ENCODE measurements around the gene TBC1D9.

TBC1D9 gene

DNA sequence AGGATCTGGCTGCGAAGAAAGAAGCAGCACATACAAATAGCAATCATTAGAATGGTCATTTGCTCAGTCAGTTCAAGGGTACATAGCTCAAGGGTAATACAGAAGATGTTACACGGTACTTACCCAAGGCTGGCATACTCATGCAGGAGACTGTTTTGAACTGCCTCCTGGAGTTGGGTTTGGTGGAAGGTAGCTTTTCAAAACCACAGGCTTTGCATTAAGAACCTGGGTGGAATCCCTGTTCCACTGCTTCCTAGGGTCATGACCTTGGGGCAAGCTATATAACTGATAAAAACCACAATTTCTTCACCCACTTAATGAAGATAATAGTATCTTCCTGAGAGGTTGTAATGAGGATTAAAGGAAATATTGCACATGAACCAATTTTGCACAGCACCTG is 36.5 kb downstream of the TBC1D9 start:
- no peak for DNase-seq

DNA sequence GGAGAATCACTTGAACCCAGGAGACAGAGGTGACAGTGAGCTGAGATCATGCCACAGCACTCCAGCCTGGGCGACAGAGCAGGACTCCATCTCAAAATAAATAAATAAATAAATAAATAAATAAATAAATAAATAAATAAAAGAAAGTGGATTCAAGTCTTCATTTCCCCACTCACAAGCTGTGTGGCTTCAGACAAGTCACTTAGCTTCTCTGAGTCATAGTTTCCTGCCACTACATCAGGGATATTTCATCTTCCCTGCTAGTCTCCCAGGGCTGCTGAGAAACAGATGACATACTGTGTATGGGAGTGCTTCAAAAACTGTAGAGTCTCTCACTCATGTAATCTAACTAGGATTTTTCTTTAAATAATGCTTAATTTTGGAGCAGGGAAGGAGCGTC is 37.2 kb downstream of the TBC1D9 start:
- no peak for DNase-seq

DNA sequence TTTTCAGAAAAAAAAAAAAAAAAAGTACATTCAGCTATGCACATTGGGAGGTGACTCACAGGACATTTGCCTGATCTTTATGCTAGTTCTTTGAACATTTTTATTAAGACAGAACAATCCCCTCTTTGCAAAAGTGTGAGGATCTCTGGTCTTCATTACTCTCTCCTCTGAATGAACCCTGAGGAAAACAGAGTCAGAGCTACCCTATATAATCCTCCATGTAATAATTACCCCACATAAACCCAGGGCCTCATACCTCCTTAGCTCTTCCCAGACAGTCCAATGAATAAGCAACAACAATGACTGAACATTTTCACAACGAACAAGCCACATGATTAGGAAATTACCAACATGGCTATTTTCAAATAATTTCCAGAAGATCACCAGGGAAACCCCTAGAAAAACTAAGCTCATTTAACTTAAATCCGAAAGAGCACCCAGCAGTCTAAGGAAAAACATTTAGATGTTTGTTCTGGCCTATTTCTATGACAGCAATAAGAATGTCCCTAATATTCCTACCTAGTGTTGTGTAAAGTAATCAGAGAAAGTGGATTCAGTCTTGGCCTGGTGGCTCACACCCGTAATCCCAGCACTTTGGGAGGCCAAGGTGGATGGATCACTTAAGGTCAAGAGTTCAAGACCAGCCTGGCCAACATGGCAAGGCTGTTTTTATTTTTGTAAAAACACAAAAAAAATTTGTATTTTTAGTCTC is 37.8 kb downstream of the TBC1D9 start:
- DNase-seq, result no peak

DNA sequence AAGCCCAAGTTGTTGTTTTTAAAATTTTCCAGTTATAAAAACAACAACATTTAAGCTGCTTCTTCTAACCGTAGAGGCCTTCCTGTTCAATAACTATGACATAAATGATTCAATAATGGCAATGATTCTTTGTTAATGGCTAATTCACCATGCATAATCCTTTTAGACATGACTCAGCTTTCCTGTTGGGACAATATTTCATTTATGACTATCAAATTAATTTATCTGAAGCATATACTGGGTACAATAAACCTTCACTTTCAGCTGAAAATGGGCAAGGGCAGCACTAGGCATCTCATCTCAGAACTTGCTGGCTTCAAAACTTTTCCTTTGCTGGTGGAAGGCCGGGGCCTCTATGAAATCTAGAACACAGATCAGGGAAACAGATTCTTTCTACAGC is 38.9 kb downstream of the TBC1D9 start:
- DNase-seq, result no peak

DNA sequence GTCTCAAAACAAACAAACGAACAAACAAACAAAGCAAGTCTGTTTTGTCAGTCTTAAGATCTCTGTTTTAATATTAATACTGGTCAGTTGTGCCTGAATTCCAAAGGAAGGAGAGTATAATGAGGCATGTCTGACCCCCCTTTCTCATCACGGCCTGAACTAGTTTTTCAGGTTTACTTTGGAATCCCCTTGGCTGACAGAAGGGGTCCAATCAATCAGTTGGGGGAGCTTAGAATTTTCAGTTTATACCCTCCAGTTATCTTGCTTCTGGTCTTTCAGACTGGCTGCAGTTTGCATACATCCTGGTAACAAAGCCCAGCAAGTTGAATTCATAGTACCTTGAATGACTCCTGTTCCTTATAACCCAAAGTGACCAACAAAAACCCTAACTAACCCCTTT is 41.1 kb downstream of the TBC1D9 start:
- DNase-seq, result no peak

DNA sequence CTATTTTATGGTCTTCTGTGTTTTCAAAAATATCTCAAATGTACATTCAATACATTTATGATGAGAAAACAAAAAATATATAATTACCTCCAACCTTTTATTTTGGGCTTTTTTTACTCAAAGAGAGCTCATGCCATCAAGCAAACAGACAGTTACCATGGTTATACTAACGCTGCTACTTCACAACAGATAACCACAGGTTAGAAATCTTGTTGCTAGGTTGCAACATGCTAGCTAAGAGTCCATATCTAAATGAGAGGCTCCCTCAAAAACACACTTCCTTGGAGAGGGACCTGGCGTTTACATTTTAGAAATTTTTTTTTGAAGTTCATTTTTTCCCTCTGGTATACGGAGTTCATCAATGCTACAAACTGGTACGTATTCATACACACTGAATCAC is 44.3 kb downstream of the TBC1D9 start:
- no peak for DNase-seq

DNA sequence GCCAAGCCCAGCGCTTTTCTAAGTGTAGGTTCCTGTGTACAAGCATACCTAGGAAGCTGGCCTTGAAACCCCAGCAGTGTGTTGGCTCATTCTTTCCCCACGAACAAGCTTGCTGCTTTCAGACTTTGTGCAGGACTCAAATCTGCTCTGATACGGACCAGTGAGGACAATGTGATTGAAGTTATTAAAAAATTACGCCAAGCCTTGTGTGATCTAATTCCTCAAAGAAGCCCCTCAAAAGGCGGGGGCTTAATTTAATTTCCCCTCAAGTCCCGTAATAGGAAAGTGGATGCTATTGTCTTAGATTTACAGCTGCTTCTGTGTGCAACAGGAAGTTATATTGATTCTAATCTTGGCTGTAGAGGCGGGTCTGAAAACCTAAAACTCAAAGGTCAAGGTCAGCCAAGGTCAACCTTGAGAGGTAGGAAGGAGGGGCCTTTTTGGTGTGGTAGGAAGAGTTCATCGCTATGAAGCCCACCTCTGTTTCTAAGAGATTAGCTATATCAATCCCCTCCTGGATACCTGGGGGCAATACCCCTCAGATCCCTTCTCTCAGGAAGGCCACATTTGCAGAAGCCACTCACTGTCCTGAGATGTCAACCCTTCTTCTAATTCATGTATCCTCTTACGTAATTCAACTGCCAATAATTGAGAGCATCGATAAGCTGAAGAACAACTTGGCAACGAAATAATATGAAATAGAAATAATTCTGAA is 45.1 kb downstream of the TBC1D9 start:
- no peak for DNase-seq

DNA sequence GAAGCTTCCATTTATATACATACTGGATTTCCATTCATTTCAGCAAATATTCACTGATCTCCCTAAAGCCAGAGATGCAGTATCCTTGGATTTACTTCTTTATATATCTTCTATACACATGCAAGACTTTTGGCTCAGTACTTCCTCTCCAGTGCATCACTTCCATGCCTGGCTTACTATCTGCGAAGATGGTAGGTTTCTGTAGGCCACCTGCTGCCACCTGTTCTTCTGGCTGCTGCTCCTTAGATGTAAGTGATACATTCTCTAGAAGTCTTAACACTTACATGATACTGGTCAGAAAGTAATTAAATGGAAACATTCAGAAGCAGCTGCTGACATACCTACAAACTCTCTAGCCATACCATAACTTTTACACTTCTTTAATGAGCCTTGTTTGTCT is 48.9 kb downstream of the TBC1D9 start:
- DNase-seq, result no peak

DNA sequence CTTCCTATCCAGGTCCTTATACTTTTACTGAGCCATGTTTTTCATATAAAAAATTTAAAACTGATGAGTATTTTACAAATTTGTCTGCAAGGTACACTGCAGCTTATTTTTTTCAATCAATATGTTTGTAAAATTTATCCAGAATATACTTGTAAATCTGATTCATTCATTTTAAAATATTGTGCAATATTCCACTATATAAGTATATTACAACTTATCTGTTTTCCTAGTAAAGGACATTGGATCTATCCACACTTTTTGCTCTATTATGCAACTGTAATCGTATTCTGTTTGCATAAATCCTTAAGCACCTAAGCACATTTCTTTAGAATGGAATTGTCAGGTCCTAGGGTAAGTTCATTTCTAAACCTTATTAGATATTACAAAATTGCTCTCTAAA is 49.5 kb downstream of the TBC1D9 start:
- no peak for DNase-seq

DNA sequence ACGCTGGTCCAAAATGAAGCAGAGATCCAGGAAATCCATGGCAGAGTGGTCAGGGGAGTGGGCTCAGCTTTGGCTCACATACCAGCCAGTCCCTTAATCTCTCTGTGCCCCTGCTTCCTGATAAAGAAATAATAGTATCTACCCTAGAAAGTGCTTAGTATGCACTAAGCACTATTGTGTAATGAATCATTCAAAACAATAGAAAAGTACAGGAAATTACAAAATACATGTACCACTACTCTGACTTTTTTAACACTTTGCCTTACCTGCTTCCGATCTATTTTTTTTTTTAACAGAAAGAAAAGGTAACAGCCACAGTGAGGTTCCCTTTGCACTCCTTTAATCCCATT is 49.9 kb downstream of the TBC1D9 start:
- no peak for DNase-seq

DNA sequence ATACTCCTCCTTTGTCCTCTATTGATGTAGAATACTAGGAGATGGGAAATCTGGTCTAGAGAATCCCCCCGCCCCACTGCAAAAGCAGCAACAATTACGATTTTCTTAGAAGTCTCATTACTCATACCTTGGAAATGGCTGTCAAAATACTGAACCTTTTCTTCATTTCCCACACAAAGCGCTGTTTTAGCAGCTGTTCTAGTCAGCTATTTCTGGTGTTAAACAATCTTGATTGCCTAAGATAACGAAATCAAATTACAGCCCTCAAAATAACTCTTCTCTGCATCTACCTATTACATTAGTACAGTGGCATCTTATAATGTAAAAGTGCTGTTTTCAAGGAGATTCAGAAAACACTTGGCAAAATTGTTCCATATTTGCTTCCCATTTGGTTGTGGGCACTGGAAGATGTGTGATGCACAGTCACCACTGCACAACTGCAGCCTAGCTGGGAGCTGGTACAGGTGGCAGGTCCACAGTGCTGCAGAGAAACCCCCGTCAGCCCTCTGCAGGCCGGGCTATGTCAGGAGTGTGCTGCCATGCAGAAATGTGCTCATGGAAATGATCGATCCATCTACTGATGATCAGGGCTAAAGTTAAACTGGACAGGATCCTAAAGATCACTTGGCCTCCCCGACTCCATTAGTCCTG is 50.4 kb downstream of the TBC1D9 start:
- DNase-seq, result no peak

DNA sequence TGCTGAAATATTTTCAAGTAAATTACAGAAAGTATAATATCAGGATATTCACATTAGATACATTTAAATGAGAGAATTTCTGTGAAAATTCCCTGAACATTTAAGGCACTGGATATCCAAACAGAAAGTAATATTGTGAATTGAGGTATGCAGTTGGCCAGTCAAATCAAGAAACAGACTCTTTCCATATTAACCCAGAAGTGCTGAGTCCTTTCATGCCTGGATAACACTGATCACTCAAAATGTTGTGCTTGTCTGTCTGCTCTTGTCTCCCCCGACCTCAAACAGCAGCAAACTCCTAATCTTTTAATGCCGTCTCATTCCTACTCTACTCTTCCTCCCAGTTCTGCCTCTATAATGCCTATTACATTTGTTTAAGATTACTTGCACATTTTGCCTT is 51.2 kb downstream of the TBC1D9 start:
- no peak for DNase-seq

DNA sequence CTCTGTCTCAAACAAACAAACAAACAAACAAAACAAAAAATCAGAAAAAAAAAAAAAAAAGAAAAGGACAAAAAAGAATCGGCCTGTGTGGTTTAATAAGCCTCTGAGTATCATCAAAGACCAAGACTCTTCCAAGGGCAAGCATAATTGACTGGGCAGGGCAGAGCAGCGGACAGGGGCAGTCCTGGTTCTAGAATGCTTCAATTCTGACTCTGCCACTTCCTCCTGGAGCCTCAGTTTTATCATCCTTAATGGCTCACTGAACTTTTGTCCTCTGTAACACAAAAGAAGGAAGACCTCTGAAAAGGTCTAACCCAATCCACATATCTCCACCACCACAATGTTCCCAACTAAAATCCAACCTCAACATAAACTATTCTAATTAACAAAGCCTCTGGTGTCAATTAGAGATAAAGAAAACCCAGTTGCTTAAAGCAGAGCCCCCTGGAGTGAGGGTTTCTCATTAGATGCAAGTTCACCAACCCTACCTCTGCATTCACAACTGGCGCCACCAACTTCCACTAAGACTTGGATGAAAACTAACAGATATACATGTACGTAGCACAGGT is 51.7 kb downstream of the TBC1D9 start:
- DNase-seq, result no peak

DNA sequence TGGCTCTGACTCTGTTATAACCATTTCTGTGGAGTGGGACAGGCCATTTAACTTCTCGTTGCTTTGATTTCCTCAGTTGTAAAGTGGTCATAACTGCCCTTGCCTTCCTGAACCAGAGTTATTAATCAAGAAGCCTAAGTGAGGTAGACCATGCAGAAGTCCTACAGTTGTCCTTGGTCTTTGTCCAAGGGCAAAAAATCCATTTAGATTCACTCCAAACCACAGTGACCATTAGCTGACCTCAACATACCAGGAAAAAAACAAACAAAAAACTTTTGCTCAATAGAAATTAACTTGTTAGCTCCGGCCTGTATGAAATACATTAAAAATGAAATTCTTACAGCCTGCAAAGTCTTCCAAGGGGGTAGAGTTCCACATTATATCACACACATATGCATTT is 52.7 kb downstream of the TBC1D9 start:
- DNase-seq, result no peak

DNA sequence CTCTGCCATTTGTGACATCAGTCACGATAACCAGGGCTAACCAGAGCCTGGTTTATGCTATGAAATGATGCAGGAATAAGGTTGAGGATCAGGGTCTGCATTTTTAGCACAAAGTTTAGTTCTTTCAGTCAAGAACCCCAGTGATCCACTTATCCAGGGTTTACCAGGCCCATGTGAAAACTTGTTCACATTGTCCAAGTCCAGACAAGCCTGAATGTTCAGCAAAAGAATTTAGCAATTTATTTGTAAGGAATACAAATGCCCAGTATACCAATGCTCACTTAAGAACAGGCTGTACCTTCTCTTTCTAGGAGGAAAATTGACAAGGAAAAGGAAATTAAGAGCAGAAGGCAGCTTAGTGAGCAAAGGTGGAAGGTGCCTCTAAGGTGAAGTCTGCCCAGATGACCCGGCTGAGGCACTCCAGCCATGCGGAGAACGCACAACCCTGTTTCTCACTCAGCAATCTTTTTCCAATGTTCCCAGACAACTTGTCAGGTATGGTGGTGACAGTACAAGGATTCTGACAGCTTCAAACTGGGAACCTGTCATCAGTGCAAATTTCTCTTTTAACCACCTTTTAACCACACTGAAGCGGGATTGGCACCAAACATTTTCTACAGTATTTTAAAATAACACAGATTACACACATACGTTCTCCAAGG is 54.0 kb downstream of the TBC1D9 start:
- no peak for DNase-seq

DNA sequence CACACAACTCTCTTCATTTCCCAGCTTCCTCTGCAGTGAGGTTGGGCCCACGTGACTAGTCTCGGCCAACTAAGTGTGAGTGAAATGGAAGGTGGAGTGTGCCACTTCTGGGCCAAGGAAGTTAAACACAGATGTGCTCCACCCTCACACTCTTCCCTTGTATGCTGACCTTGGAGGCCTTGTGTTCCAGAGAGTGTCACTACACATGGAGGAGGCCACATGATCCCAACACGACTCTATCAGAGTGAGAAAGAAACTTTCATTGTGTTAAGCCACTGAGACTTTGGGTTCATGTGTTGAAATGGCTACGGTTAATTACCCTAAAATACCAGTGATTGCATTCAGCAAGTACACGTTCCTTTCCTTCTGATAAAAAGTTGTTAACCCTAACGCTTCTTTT is 55.1 kb downstream of the TBC1D9 start:
- no peak for DNase-seq

DNA sequence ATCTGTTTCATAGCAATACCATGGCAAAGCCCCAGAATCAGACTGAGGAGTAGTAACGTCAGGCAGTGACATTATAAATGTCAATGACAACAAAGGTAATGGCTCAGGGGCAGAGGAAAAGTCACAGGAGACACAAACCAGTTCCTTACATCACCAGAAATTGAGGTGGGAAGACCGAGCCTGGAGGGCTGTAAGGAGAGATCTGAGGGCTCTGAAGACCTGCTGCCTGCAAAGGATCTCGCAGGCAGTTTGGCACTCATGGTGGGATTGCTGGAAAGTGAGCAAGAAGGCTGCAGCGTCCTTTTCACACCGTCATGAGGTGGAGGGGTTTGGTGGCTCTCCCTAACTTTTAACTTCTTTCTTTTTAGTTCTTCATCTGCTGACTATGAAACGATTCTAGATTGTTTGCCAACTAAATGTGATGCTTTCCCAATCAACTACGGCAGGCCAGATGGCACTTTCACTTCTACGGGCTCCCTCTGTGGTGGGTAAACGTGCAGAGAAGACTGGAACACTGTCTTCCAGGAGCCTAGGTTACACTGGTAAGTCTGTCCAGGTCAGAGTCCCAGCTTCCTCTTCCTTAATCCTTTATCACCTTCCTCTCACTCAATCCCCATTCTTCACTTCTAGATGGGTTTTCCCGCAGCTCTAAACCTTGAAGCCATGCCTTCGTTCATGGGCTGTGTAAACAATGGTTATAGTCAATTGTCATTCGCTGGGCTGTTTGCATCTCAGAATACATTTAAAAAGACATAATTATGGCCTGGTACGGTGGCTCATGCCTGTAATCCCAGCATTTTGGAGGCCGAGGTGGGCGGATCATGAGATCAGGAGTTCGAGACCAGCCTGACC is 58.2 kb downstream of the TBC1D9 start:
- no peak for DNase-seq

DNA sequence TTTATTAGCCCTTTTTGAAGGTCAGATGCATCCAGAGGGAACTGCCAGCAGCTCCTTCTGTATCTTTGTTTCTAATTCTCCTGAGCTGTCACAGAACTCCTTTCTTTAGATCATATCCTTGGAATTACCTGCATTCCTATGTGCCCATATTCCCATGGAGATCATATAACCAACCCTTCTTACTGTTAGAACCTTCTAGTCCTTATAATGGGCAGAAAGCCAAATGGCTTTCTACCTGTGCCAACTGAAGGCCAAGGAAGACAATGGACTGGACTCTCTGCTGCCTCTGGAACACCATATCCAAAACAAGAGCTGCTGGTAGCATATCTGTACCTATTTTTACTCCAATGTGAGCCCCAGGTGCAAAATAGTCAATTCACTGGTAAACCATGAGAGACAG is 60.7 kb downstream of the TBC1D9 start:
- no peak for DNase-seq

DNA sequence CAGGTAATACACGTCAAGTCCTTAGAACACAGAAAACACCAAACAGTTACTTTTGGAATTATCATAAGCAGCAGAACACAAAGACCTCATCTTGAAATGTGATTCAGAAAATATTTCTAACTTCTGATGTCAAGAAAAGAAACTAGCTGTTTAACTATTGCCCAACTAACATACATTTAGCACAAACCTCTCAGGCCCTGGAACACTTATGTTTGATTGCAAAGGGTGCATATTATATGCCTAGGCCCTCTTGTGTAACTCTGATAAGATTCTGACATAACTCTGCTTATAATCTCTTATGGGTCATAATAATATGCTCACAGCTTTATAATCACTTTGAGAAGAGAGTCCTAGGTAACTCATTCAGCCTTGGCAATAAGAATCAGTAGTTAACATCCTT is 62.6 kb downstream of the TBC1D9 start:
- DNase-seq, result no peak

DNA sequence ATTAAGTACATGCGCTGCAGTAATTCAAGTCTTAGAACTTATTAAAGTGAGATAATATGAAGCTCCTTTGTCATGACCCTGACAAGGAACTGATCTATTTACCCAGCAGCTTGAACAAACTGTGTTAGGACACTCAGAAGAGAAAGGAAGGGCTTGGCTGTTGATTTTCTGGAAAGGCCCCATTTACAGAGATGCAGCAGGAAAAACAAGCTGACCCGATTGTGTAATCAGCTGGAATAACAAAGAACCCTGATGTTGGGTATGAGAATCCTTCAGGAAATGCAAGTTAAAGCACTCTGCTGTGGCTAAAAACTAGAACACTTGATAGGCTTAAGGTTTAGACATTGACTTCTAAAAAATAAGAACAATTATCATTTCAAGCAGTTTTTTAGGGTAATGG is 64.8 kb downstream of the TBC1D9 start:
- no peak for DNase-seq

DNA sequence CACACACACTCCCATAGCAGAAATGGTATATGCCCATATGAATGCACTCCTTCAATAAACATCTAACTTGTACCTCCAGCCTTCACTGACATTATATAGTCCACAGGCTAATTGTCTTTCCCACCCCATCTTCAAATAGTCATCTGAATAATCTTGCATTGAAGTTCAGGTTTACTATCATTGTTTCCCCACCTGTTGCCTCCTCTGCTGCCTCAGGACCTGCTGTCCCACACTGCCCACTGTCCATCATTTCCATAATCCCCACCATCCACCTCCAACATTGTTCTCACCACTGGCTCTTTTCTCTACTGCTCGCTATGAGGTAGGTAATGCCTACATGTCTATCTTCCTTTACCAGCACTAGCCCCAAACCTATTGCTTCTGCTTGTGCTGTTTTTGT is 66.1 kb downstream of the TBC1D9 start:
- no peak for DNase-seq

DNA sequence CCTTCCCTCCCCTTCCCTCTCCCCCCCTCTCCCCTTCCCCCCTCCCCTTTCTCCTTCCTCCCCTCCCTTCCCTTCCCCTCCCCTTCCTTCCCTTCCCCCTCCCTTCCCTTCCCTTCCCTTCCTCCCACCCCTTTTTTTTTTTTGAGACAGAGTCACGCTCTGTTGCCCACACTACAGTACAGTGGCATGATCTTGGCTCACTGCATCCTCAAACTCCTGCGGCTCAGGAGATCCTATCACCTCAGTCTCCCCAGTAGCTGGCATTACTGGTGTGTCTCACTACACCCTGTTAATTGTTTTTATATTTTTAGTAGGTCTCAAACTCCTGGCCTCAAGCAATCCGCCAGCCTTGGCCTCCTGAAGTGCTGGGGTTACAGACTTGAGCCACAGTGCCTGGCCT is 66.6 kb downstream of the TBC1D9 start:
- DNase-seq, result no peak

Data from activated T-cell treated with anti-CD3 and anti-CD28 coated beads, Interleukin-2, amount 50 U/mL, for 48 hours (primary cell).